Fibroblast of villous mesenchyme (primary cell): ENCODE data around the gene IL10RA. TPM values are rescaled to one million over a fixed set of nuclear protein-coding genes. Genes with fewer than 3 reads are reported as not detected.

Source experiments
- DNase-seq: peaks from one replicate; pipeline ENCODE4 v3.0.0-alpha.2; 2010; ENCODE audit warnings: low read depth
- H3K4me3 ChIP-seq: 2 replicates; pipeline ENCODE4 v1.5.1; 2011; ENCODE audit warnings: low read depth, mild to moderate bottlenecking, low read length
- total RNA-seq: library from RNA; depleted of rRNA; stranded (reverse); fragments of >200 nt; gene quantifications from 2 replicates; pipeline ENCODE4 v1.2.3, GENCODE V29; 2012
- TF ChIP-seq, protein P1 (sequence below): IDR thresholded peaks from 2 replicates; pipeline ENCODE4 v1.5.1; 2012; ENCODE audit warnings: low read depth, mild to moderate bottlenecking, low read length; ENCODE audit not compliant: insufficient read depth

IL10RA gene
- total RNA-seq: not detected in 2 replicates

DNA sequence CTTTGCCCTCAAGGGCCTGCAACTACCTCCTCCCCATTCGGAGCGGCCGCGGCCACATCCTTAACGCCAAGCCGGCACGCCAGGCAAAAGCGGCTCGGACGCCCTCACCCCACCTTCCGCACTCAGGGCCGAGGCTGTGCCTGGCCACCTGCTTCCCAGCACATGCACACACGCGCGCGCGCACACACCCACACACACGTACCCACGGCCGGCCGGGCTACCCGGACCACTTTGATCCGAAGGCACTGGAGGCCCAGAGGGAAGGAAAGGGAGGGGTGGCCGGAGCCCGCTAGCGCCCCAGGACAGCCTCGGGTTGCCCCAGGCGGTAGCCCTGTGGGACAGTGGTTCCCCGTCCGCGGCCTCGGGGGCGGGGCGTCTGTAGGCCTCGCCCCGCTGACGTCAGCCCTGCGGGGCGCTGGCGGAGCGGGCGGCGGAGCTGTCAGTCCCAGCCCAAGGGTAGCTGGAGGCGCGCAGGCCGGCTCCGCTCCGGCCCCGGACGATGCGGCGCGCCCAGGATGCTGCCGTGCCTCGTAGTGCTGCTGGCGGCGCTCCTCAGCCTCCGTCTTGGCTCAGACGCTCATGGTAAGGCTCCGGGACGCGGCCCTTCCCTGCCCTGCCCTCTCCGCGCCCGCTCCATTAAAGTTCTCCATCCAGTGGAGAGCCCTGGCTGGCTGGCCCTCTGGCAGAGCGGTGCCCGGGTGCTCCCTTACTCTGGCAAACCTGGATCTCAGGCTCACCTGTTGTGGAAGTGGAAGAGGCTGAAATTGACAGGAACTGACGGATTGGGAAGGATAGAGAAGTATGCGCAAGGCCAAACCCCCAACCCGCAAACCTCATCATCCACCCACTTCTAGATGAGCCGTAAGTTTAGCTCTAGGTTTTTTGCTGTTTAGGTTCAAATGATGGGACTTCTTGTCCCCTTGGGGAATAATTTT, at the start of gene IL10RA:
Gene IL10RA, plus strand, starts transcription at position 442 of the 935 bp plus-strand sequence. Its CDS starts 74 bp downstream, at position 516.
- DNase-seq: peak; percentile 36
- H3K4me3 ChIP-seq: peak within 1 kb of the TSS; percentile 50
- TF ChIP-seq, protein P1, sequence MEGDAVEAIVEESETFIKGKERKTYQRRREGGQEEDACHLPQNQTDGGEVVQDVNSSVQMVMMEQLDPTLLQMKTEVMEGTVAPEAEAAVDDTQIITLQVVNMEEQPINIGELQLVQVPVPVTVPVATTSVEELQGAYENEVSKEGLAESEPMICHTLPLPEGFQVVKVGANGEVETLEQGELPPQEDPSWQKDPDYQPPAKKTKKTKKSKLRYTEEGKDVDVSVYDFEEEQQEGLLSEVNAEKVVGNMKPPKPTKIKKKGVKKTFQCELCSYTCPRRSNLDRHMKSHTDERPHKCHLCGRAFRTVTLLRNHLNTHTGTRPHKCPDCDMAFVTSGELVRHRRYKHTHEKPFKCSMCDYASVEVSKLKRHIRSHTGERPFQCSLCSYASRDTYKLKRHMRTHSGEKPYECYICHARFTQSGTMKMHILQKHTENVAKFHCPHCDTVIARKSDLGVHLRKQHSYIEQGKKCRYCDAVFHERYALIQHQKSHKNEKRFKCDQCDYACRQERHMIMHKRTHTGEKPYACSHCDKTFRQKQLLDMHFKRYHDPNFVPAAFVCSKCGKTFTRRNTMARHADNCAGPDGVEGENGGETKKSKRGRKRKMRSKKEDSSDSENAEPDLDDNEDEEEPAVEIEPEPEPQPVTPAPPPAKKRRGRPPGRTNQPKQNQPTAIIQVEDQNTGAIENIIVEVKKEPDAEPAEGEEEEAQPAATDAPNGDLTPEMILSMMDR: no peak

DNA sequence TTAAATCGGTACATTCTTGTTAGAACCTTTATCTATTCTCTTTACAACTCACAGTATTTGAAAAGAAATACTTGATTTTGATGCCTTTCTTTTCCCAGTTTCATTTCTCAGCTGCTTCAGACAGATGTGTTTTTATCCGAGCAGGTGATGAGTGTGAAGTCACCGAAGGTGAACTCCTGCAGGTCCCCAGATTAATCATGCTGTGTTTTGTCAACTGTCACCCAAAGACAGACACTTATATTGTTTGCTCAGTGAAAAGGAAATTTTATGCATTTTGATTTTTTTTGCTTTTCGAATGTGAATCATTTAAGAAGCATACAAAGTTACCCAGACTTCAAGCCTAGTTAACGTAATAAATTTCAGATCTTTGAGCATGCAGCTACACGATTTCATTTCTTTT, 49.2 kb upstream of the IL10RA start:
- no peak for DNase-seq
- TF ChIP-seq, protein P1: no peak
- H3K4me3 ChIP-seq: no peak overlapping the region

DNA sequence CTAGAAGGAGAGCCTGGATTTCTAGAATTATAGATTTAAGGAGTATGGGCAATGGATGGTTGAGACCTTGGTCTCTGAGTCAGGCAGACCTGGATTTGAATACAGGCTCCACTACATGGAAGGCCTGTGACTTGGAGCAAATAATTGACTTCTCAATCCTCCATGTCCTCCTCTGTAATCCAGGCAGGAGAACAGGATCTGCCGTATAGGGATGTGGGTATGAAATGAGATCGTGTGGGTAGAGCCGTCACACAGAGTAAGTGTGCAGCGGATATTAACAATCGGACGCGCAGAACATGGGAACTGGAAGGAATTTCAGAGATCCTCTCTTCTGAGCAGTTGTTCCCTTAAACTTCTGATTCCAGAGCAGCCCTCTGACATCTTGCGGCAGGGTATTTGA, 45.5 kb upstream of the IL10RA start:
- TF ChIP-seq, protein P1: no peak
- DNase-seq: no peak
- no peak overlapping the region for H3K4me3 ChIP-seq

DNA sequence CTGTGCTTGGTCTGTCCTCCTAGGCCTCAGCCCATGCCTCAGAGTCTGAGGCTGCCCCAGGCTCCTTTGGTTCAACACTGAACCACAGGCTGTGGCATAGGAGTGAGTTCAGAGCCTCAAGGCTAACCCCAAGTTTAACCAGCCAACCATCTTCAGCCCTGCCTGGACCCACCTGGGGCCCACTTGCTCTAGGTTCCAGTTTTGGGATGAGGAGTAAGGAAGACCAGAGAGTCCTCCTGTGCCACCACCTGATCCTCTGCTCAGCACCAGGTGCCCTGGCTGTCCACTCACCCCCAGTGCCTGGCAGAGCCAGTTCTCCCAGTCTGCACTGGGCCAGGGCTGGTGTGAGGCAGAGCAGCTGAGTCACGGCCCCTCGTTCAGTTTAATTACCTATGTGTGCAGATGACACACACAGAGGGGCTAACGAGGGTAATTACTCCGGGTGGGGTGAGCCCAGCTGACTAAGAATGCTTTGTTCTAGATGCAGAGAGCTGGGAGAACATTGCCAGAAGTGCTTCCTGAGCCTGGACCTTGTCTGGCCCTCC, 45.0 kb upstream of the IL10RA start:
- DNase-seq: no peak
- no peak overlapping the region for H3K4me3 ChIP-seq
- TF ChIP-seq, protein P1: no peak

DNA sequence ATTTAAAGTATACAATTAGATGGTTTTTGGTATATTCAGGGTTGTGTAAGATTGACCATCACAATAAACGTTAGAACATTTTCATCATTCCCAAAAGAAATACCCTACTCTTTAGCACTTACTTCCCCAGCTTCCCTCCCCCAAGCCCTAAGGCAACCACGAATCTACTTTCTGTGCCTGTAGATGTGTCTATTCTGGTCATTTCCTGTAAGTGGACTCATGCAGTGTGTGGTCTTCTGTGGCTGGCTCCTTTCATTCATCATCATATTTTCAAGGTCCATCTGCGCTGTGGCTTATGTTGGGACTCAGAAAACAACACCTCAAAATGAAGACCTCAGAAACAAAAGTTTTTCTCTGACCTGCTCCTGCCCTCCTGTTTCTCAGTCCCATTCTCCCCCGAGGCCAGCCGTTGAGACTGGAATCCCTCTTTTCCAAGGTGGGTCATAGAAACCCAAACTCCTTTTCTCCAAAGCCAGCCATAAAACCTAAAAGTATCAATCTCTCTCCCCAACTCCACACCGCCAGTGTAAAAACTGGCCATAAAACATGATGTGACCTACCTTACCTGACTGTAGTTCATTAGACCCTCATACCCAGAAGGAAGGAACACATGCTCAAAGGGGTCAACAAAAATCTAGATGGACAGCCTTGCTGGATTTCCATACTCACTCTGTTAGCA, 44.1 kb upstream of the IL10RA start:
- H3K4me3 ChIP-seq: no peak overlapping the region
- no peak for DNase-seq
- TF ChIP-seq, protein P1: no peak

DNA sequence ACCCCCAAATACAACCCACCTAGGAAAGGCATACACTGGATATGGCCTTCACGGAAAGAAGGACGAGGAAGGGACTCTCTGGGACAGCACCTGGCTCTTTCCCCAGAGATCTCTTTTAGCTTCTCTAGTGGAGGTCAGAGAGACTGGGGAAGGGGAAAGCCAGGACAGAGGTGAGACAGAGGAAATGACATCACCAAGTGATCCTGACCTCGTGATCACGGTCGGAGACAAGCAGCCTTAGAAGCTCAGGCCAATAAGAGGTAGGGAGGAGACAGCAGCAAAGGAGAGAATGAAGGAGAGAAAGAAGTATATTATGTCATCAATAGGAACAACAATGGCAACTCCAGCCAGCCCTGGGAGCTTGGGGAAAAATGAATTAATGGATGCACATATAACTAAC, 41.6 kb upstream of the IL10RA start:
- TF ChIP-seq, protein P1: no peak
- no peak overlapping the region for H3K4me3 ChIP-seq
- no peak for DNase-seq
